ENCODE data around the gene CNPPD1. TPM values are rescaled to one million over a fixed set of nuclear protein-coding genes. Genes with fewer than 3 reads are reported as not detected.

The CNPPD1 gene
- total RNA-seq, 1 donor from 2014 or later, result 24.1 TPM

Other genes starting within 250 kb of the CNPPD1 start
- not detected for gene CDK5R2, start 217.3 kb downstream of the CNPPD1 start, total RNA-seq
- gene FEV, start 191.7 kb downstream of the CNPPD1 start, total RNA-seq, result not detected
- gene CRYBA2, start 183.5 kb downstream of the CNPPD1 start, total RNA-seq, result not detected
- gene CFAP65, start 135.4 kb downstream of the CNPPD1 start, total RNA-seq, result not detected
- 0.10 TPM for gene IHH, start 116.0 kb downstream of the CNPPD1 start, total RNA-seq
- 10.7 TPM for gene NHEJ1, start 16.1 kb downstream of the CNPPD1 start, total RNA-seq
- 1.5 TPM for gene SLC23A3, start 6.9 kb downstream of the CNPPD1 start, total RNA-seq
- 31.2 TPM for gene RETREG2, start 1.4 kb upstream of the CNPPD1 start, total RNA-seq
- gene ZFAND2B, start 29.9 kb upstream of the CNPPD1 start, total RNA-seq, result 14.1 TPM
- gene ABCB6, start 42.0 kb upstream of the CNPPD1 start, total RNA-seq, result 23.8 TPM
- gene ATG9A, start 52.7 kb upstream of the CNPPD1 start, total RNA-seq, result 24.7 TPM
- gene ANKZF1, start 52.9 kb upstream of the CNPPD1 start, total RNA-seq, result 41.6 TPM
- 6.8 TPM for gene GLB1L, start 68.5 kb upstream of the CNPPD1 start, total RNA-seq
- 8.2 TPM for gene STK16, start 68.6 kb upstream of the CNPPD1 start, total RNA-seq
- gene TUBA4B, start 76.3 kb upstream of the CNPPD1 start, total RNA-seq, result not detected
- 35.7 TPM for gene TUBA4A, start 77.0 kb upstream of the CNPPD1 start, total RNA-seq
- gene DNAJB2, start 102.4 kb upstream of the CNPPD1 start, total RNA-seq, result 46.7 TPM
- not detected for gene PTPRN, start 132.5 kb upstream of the CNPPD1 start, total RNA-seq
- gene RESP18, start 155.8 kb upstream of the CNPPD1 start, total RNA-seq, result not detected
- 42.4 TPM for gene DNPEP, start 211.0 kb upstream of the CNPPD1 start, total RNA-seq
- 318 TPM for gene DES, start 241.5 kb upstream of the CNPPD1 start, total RNA-seq